HL-60 (cell line): ENCODE measurements around the gene TIMP3.

Experiments used
- DNase-seq, 2 experiments: peaks; one replicate each; pipeline ENCODE4 v3.0.0-alpha.2; 2010 to 2020; ENCODE audit warnings: low read depth in 1 of 2, low spot score in 1 of 2
- H3K27ac ChIP-seq: fragments of 250-450 bp; sonication (Bioruptor Pico); replicated peaks from 2 replicates; pipeline ENCODE4 v1.5.1; 2020; ENCODE audit warnings: mild to moderate bottlenecking, moderate library complexity
- H3K27me3 ChIP-seq: fragments of 250-450 bp; sonication (Bioruptor Pico); 2 replicates; pipeline ENCODE4 v1.5.1; 2021; ENCODE audit warnings: mild to moderate bottlenecking, moderate library complexity; ENCODE audit not compliant: insufficient read depth, poor library complexity, severe bottlenecking
- H3K4me3 ChIP-seq: replicated peaks from 2 replicates; pipeline ENCODE4 v1.5.1; 2011; ENCODE audit warnings: mild to moderate bottlenecking, control low read depth, low read length; ENCODE audit not compliant: insufficient read depth
- CTCF ChIP-seq: IDR thresholded peaks from one replicate; pipeline ENCODE4 v1.5.1; 2011; ENCODE audit warnings: low read length, control low read depth, inconsistent platforms; ENCODE audit not compliant: insufficient read depth
- GABPA ChIP-seq: IDR thresholded peaks from 2 replicates; pipeline ENCODE4 v1.6.1; 2012; ENCODE audit warnings: low read depth
- POLR2AphosphoS5 ChIP-seq: IDR thresholded peaks from 2 replicates; pipeline ENCODE4 v1.6.1; 2012; ENCODE audit warnings: low read depth
- REST ChIP-seq: IDR thresholded peaks from 2 replicates; pipeline ENCODE4 v1.6.1; 2012; ENCODE audit warnings: low read depth; ENCODE audit not compliant: insufficient replicate concordance
- SPI1 ChIP-seq: IDR thresholded peaks from 2 replicates; pipeline ENCODE4 v1.6.1; 2012; ENCODE audit warnings: low read depth, mild to moderate bottlenecking, borderline replicate concordance

Gene TIMP3

GRCh38 chr22:32880505-32880892 is 79.0 kb downstream of the TIMP3 start:
- Histone ChIP-seq H3K4me3 (no peak overlapping the region), H3K27ac (no peak overlapping the region), H3K27me3 (no peaks in the 10 kb centered on the region)
- no peak for DNase-seq
- TF ChIP-seq REST (no peak), GABPA (no peak), POLR2AphosphoS5 (no peak), CTCF (no peak), SPI1 (no peak)

- DNase-seq, result no peak
- Histone ChIP-seq H3K4me3 (no peak overlapping the region), H3K27ac (no peak overlapping the region), H3K27me3 (no peaks in the 10 kb centered on the region)
- TF ChIP-seq GABPA (no peak), POLR2AphosphoS5 (no peak), REST (no peak), CTCF (no peak), SPI1 (no peak)
Measured at GRCh38 chr22:32880893-32881596, 79.5 kb downstream of the TIMP3 start.

- Histone ChIP-seq H3K27me3 (no peaks in the 10 kb centered on the region), H3K27ac (no peak overlapping the region), H3K4me3 (no peak overlapping the region)
- TF ChIP-seq SPI1 (no peak), POLR2AphosphoS5 (no peak), REST (no peak), CTCF (no peak), GABPA (no peak)
- DNase-seq, result no peak
Measured at GRCh38 chr22:32882360-32882755, 80.9 kb downstream of the TIMP3 start.
